Smooth muscle cell (in vitro differentiated cells): Measurements from ENCODE around the gene RNF6. TPM values are rescaled to one million over a fixed set of nuclear protein-coding genes. Genes with fewer than 3 reads are reported as not detected.

Source experiments
- DNase-seq: peaks from one replicate; lab custom pipeline; 2025; ENCODE audit not compliant: unreplicated experiment; lab: John Stamatoyannopoulos, UW
- H2AFZ ChIP-seq: fragments of 200-600 bp; sonication (generic); 2 replicates; pipeline ENCODE4 v1.6.0; 2016; ENCODE audit warnings: antibody characterized with exemption, low read depth, mild to moderate bottlenecking
- H3F3A ChIP-seq: fragments of 200-600 bp; sonication (generic); 2 replicates; pipeline ENCODE4 v1.6.0; 2017; ENCODE audit warnings: antibody characterized with exemption, low read depth
- H3K27ac ChIP-seq: fragments of 200-600 bp; sonication (generic); 2 replicates; pipeline ENCODE4 v1.5.1; 2016; ENCODE audit warnings: low read depth, mild to moderate bottlenecking
- H3K27me3 ChIP-seq: fragments of 200-600 bp; sonication (generic); 2 replicates; pipeline ENCODE4 v1.6.1; 2016; ENCODE audit warnings: low read depth, mild to moderate bottlenecking
- H3K36me3 ChIP-seq: fragments of 200-600 bp; sonication (generic); 2 replicates; pipeline ENCODE4 v1.5.1; 2016; ENCODE audit warnings: low read depth
- H3K4me1 ChIP-seq: fragments of 200-600 bp; sonication (generic); 2 replicates; pipeline ENCODE4 v1.5.1; 2016; ENCODE audit warnings: low read depth
- H3K4me2 ChIP-seq: fragments of 200-600 bp; sonication (generic); 2 replicates; pipeline ENCODE4 v1.6.0; 2016; ENCODE audit warnings: mild to moderate bottlenecking
- H3K4me3 ChIP-seq: fragments of 200-600 bp; sonication (generic); 2 replicates; pipeline ENCODE4 v1.5.1; 2016; ENCODE audit warnings: mild to moderate bottlenecking
- H3K79me2 ChIP-seq: fragments of 200-600 bp; sonication (generic); 2 replicates; pipeline ENCODE4 v1.6.0; 2016; ENCODE audit warnings: low read depth, mild to moderate bottlenecking
- H3K9ac ChIP-seq: fragments of 200-600 bp; sonication (generic); 2 replicates; pipeline ENCODE4 v1.6.0; 2016; ENCODE audit warnings: low read depth
- H3K9me3 ChIP-seq: fragments of 200-600 bp; sonication (generic); replicated peaks from 2 replicates; pipeline ENCODE4 v1.5.1; 2016; ENCODE audit warnings: low read depth
- H4K20me1 ChIP-seq: fragments of 200-600 bp; sonication (generic); 2 replicates; pipeline ENCODE4 v1.6.0; 2016; ENCODE audit warnings: low read depth
- WGBS: methylation state at CpG from one replicate; pipeline ENCODE4 v1.1.7; 2016; ENCODE audit warnings: low lambda C conversion rate; 5-methylcytosine and 5-hydroxymethylcytosine counted together
- polyA plus RNA-seq: library from polyadenylated mRNA; unstranded; fragments of >200 nt; fragmentation: Nextera tagmentation; extraction: Ambion mirVana; gene quantifications from 2 replicates; pipeline ENCODE4 v1.2.1, GENCODE V29; 2016
- total RNA-seq: library from RNA; depleted of rRNA; stranded (reverse); fragments of >200 nt; gene quantifications from 2 replicates; pipeline ENCODE4 v1.2.3, GENCODE V29; 2014
- TF ChIP-seq, protein P1 (sequence below): fragments of 200-600 bp; sonication (generic); IDR thresholded peaks from 2 replicates; pipeline ENCODE4 v1.5.1; 2017; ENCODE audit warnings: borderline replicate concordance, mild to moderate bottlenecking, antibody characterized with exemption; ENCODE audit not compliant: insufficient read depth, poor library complexity, severe bottlenecking

The RNF6 gene
- total and polyA plus RNA-seq, 2 experiments from 2014 or later = 27.8 to 47.3 TPM

DNA sequence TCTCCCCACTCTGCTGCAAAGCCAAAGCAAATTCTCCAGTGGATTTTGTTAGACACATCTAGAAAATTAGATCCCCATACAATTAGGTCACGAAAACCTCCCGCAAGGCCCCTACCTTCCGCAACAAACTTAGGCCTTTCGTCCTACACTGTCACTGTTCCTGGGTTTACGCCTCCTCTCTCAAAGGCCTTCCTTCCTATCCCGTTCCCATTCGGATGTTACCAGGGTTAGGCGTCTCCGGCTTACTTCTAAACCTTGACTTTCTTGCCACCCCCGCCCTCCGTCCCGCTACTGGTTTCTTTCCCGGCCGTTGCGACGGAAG is 754 bp downstream of the RNF6 start:
- no peaks in the 10 kb centered on the region for H3K27me3 ChIP-seq
- peak overlapping the region; percentile 98 for H3K27ac ChIP-seq
- WGBS = under 1% methylated on average over 16 of the region's 16 CpGs
- H3K4me1 ChIP-seq = peaks cover 24% of the 10 kb centered on the region
- peaks cover 20% of the 10 kb centered on the region for H4K20me1 ChIP-seq
- TF ChIP-seq, protein P1, sequence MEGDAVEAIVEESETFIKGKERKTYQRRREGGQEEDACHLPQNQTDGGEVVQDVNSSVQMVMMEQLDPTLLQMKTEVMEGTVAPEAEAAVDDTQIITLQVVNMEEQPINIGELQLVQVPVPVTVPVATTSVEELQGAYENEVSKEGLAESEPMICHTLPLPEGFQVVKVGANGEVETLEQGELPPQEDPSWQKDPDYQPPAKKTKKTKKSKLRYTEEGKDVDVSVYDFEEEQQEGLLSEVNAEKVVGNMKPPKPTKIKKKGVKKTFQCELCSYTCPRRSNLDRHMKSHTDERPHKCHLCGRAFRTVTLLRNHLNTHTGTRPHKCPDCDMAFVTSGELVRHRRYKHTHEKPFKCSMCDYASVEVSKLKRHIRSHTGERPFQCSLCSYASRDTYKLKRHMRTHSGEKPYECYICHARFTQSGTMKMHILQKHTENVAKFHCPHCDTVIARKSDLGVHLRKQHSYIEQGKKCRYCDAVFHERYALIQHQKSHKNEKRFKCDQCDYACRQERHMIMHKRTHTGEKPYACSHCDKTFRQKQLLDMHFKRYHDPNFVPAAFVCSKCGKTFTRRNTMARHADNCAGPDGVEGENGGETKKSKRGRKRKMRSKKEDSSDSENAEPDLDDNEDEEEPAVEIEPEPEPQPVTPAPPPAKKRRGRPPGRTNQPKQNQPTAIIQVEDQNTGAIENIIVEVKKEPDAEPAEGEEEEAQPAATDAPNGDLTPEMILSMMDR = no peak
- H3F3A ChIP-seq = peaks cover 18% of the 10 kb centered on the region
- peaks cover 27% of the 10 kb centered on the region for H3K79me2 ChIP-seq
- peaks cover 21% of the 10 kb centered on the region for H3K36me3 ChIP-seq
- no peak for DNase-seq
- no peaks in the 10 kb centered on the region for H3K9me3 ChIP-seq
- peak overlapping the region; percentile 91 for H3K4me2 ChIP-seq
- H3K4me3 ChIP-seq = peak overlapping the region; percentile 95
- peak overlapping the region; percentile 96 for H2AFZ ChIP-seq
- H3K9ac ChIP-seq = peak overlapping the region; percentile 98

DNA sequence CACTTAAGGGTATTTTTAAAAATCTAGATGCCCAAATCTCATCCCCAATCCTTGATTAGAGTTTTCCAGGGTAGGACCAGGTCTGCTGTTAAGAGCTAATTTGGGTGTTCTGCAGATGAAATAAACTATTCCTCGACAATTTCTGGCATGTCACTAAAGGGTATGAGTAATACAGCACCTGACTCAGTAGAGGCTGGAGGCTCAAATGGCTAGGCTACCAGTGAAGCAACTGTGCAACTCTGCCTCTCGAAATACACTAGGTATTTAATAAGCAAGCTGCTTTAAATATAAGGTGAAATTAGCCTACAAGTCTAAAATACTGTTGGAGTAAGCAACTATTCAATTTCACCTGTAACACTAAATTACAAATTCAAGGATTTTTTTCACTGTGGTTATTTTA is 1.5 kb downstream of the RNF6 start:
- Histone ChIP-seq H2AFZ (no peak overlapping the region), H4K20me1 (peaks cover 27% of the 10 kb centered on the region), H3K27ac (peak overlapping the region; percentile 98), H3K4me1 (peaks cover 24% of the 10 kb centered on the region), H3K79me2 (peaks cover 27% of the 10 kb centered on the region), H3K4me3 (peak overlapping the region; percentile 95), H3K27me3 (no peaks in the 10 kb centered on the region), H3K36me3 (peaks cover 29% of the 10 kb centered on the region), H3K9ac (peak overlapping the region; percentile 98), H3K9me3 (no peaks in the 10 kb centered on the region), H3F3A (peaks cover 18% of the 10 kb centered on the region), H3K4me2 (peak overlapping the region; percentile 91)
- WGBS = 56% methylated on average over 2 of the region's 2 CpGs
- TF ChIP-seq, protein P1 = no peak
- no peak for DNase-seq

DNA sequence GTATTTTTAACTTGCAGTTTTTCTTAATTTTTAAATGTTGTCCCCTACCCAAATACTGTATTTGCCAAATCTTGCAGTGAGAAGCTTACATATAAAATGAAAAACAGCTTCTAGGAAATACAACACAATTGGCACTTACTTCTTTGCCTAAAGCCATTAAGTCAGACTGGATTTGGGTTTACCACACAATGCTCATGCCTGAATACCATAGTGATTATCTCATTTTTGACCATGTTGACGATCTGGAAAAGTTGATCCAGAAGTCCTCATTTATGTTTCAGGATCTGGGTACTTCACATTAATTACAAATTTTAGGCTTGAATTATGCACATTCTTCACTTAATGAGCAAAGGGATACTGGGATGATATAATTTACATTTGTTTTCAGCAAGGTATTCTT is 2.4 kb downstream of the RNF6 start:
- peaks cover 24% of the 10 kb centered on the region for H3K4me1 ChIP-seq
- H3K79me2 ChIP-seq = peaks cover 27% of the 10 kb centered on the region
- H2AFZ ChIP-seq = no peak overlapping the region
- no peak for DNase-seq
- peaks cover 27% of the 10 kb centered on the region for H4K20me1 ChIP-seq
- peak overlapping the region; percentile 98 for H3K27ac ChIP-seq
- no peaks in the 10 kb centered on the region for H3K27me3 ChIP-seq
- peak overlapping the region; percentile 95 for H3K4me3 ChIP-seq
- WGBS = 26% methylated on average over 1 of the region's 1 CpG
- H3K9ac ChIP-seq = peak overlapping the region; percentile 98
- peak overlapping the region; percentile 91 for H3K4me2 ChIP-seq
- TF ChIP-seq, protein P1 = no peak
- peaks cover 22% of the 10 kb centered on the region for H3F3A ChIP-seq
- no peaks in the 10 kb centered on the region for H3K9me3 ChIP-seq
- peaks cover 37% of the 10 kb centered on the region for H3K36me3 ChIP-seq

DNA sequence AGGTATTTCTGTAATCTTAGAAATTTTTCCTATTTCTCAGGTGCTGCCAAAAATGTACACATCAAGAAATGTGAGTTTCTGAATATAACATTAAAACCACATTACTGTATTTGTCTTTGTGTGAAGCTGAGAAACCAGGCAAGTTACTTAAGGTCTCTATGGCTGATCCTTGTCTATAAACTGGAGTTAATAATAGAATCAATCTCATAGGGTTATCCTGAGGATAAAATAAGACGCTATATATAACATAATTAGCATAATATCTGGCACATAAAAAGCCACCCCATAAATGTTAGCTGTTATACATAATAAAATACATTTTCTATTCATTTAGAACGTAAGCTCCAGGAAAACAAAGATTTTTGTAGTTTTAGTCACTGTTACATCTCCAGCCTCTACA is 6.1 kb downstream of the RNF6 start:
- 99% methylated on average over 2 of the region's 2 CpGs for WGBS
- Histone ChIP-seq H3F3A (peaks cover 14% of the 10 kb centered on the region), H3K9me3 (no peaks in the 10 kb centered on the region), H3K27me3 (no peaks in the 10 kb centered on the region), H3K79me2 (peaks cover 24% of the 10 kb centered on the region), H2AFZ (no peak overlapping the region), H3K27ac (no peak overlapping the region), H3K4me2 (no peak overlapping the region), H3K4me1 (peaks cover 16% of the 10 kb centered on the region), H3K9ac (no peak overlapping the region), H3K36me3 (peaks cover 66% of the 10 kb centered on the region), H3K4me3 (no peak overlapping the region), H4K20me1 (peaks cover 37% of the 10 kb centered on the region)
- TF ChIP-seq, protein P1 = no peak
- no peak for DNase-seq
